GM12864 (cell line): Measurements from ENCODE around the gene STAP2.

ENCODE experiments used
- DNase-seq: peaks from one replicate; pipeline ENCODE4 v3.0.0-alpha.2; 2011; ENCODE audit warnings: low read depth
- H3K4me3 ChIP-seq: 2 replicates; pipeline ENCODE4 v1.5.1; 2011; ENCODE audit warnings: mild to moderate bottlenecking, low read depth, low read length, control low read depth
- CTCF ChIP-seq: IDR thresholded peaks from 2 replicates; pipeline ENCODE4 v1.5.1; 2011; ENCODE audit warnings: low read depth, mild to moderate bottlenecking, moderate library complexity, low read length, control low read depth, inconsistent platforms; ENCODE audit errors: missing control alignments

STAP2 gene

DNA sequence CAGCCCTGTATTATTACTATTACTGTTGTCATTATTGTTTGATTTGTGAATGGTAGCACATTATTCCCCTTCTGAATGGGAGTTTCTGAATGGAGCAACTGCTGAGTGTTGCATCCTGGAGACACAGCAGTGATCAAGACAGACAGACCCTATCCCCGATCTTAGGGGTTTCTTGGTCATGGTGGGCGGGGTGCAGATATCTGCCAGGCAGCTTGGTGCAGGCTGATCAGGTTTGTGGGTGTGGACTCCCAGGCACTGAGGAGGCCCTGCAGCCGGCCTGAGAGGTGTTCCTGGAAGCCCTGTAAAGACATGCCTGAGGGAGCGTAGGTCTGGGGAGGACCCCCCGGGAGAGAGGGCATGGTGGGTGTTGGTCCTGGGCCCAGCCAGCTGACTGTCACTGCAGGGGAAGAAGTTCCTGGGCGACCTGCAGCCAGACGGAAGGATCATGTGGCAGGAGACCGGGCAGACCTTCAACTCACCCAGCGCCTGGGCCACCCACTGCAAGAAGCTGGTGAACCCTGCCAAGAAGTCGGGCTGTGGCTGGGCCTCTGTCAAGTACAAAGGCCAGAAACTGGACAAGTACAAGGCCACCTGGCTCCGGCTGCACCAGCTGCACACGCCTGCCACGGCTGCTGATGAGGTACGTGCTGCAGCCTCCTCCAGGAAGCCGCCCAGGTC, 6.9 kb upstream of the STAP2 start:
- H3K4me3 ChIP-seq = no peak overlapping the region
- DNase-seq = no peak
- no peak for TF ChIP-seq CTCF

DNA sequence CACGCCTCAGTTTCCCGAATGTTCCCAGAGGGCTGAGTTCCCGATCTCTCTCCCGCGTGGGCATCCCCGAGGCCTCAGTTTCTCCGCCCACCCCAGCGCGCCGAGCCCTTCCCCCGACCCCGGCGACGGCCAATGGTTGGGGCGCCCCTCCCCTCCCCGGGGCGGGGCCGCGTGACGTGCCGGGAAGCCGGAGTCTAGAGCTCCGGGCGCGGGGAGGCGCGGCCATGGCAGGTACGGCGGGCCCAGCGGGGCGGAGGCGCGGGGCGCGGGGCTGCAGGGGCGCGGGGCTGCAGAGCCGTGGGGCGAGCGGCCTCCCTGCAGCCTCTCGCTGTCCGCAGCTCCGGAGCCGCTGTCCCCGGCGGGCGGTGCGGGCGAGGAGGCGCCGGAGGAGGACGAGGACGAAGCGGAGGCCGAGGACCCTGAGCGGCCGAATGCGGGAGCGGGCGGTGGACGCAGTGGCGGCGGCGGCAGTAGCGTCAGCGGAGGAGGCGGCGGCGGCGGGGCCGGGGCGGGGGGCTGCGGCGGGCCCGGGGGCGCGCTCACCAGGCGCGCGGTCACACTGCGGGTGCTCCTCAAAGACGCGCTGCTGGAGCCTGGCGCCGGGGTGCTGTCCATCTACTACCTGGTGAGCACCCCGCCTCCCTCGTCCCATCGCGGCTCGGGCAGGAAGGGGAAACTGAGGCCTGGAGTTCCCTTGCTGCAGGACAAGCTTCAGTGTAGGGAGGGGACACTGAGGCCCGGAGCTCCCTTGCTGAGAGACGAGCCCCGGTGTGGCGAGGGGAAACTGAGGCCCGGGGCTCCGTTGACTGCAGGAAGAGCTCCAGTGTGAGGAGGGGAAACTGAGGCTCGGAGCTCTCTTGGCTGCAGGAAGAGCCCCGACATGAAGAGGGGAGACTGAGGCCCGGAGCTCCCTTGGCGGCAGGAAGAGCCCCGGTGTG, 5.0 kb upstream of the STAP2 start, which contains the start of gene MPND:
MPND (plus strand) TSS at position 193 of the 938 bp plus-strand sequence; CDS start at position 225, 32 bp downstream.
- no peak for TF ChIP-seq CTCF
- H3K4me3 ChIP-seq = peak within 1 kb of the TSS; percentile 74
- DNase-seq = no peak

GRCh38 chr19:4342615-4343369, 4.2 kb upstream of the STAP2 start:
- peak; percentile 100 for DNase-seq
- H3K4me3 ChIP-seq = peak overlapping the region; percentile 74
- peak; percentile 38 for TF ChIP-seq CTCF

DNA sequence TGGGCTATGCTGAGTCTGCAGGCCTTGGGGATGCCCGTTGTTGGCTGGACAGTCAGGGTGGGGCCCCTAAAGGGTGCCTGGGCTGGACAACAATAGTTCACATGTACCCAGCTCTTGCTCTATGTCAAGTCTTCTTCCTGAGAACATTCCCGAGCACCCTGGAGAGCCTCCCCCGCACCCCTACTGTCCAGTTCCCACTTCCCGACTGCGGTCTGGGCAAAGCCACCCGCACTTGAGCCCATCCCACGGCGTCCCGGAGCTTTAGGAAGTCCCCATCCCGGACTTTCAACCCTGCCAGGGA, 3.6 kb upstream of the STAP2 start:
- peak overlapping the region; percentile 74 for H3K4me3 ChIP-seq
- no peak for TF ChIP-seq CTCF
- DNase-seq = no peak

DNA sequence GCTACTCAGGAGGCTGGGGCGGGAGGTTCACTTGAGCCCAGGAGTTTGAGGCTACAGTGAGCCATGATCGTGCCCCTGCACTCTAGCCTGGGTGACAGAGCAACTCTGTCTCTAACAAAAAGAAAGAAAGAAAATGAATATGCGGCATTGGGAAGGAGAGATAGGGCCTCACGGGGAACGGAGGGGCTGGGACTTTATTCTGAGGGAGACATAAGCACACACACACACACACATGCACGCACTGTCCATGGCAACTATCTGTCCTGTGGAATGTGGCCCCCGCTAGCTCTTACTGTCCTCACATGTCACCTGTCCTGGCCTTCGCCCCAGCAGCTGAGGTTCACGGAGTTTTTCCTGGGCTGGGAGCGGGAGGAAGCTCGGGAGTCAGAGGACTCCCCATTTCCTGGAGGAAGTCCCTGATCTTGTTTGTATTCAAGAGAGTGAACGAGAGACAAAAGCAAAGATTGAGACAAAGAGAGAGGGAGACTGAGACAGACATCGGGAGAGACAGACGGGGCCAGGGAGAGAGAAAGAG, 654 bp downstream of the STAP2 start:
- peak overlapping the region; percentile 49 for H3K4me3 ChIP-seq
- TF ChIP-seq CTCF = no peak
- DNase-seq = no peak

DNA sequence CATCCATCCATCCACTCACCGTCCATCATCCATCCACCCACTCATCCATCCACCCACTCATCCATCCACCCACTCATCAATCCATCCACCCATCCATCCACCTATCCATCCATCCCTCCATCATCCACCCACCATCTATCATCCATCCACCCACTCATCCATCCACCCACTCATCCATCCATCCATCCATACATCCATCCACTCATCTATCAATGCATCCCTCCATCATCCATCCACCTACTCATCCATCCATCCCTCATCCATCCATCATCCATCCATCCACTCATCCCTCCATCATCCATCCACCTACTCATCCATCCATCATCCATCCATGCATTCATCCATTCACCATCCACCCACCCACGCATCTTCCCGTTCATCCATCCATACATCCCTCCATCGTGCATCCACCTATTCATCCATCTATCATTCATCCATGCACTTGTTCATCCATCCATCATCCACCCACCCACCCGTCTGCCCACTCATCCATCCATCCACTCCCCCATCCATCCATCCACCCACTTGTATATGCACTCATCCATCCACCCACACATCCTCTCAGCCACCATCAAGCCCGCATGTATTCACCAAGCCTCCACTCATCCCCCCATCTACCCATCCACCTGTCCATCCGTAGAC, 3.6 kb downstream of the STAP2 start:
- TF ChIP-seq CTCF = no peak
- no peak for DNase-seq

More for the DNA sequence above, 3.6 kb downstream of the STAP2 start:
- H3K4me3 ChIP-seq = no peak overlapping the region
